Activated naive CD8-positive, alpha-beta T cell treated with anti-CD3 and anti-CD28 coated beads, Interleukin-2, amount 50 U/mL, for 24 hours (primary cell): ENCODE measurements around the gene SHH.

ENCODE experiments used
- ATAC-seq: fragments of 150-1000 bp; cut with Tn5 transposase; one replicate; pipeline ENCODE4 v1.10.0; 2021
- DNase-seq: peaks from one replicate; pipeline ENCODE4 v3.0.0; 2021
- H3K27ac Mint-ChIP-seq: one replicate; pipeline ENCODE4 v1.8.0; 2021; ENCODE audit warnings: mild to moderate bottlenecking, mixed read lengths
- H3K27me3 Mint-ChIP-seq: one replicate; pipeline ENCODE4 v1.8.0; 2021; ENCODE audit warnings: mixed read lengths
- H3K36me3 Mint-ChIP-seq: one replicate; pipeline ENCODE4 v1.8.0; 2021; ENCODE audit warnings: low read depth, mixed read lengths
- H3K4me1 Mint-ChIP-seq: one replicate; pipeline ENCODE4 v1.8.0; 2021; ENCODE audit warnings: mixed read lengths
- H3K4me3 Mint-ChIP-seq: one replicate; pipeline ENCODE4 v1.8.0; 2021; ENCODE audit warnings: mild to moderate bottlenecking, moderate library complexity, mixed read lengths
- H3K9me3 Mint-ChIP-seq: one replicate; pipeline ENCODE4 v1.8.0; 2021; ENCODE audit warnings: mixed read lengths

Gene SHH

DNA sequence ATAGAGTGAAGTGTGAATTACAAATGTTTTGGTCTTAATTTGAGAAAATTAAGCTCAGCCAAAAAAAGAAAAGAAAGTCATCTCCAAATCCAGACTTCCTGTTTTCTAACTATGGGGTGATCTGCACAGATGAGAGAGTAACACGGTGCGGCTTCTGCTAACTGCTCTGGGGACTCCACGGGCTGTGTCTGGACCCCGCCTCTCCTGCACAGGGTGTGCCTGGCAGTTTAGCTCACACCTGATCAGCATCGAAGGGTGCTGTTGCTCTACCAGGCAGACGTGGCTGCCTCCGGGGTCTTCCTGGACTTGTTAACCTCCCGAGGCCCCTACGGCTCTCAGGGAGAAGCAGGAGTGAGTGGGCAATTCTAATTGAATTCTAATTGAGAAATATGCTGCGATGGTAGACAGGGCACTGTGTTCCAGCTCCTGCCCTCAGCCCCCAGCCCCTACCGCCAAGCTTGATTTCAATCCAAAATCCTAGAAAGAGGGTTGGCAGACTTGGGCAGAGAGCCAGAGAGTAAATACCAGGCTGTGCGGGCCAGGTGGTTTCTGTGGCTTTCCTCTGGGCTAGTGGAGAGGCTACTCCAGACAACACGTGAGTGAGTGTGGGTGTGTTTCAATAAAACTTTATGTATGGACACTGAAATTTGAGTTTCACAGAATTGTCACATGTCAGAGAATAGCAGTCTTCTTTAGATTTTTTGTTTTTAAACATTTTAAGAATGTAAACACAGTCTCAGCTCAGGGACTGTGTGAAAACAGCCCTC is 13.4 kb downstream of the SHH start:
- Mint-ChIP-seq H3K9me3 (no peaks in the 10 kb centered on the region), H3K4me3 (no peak overlapping the region), H3K4me1 (peaks cover 6% of the 10 kb centered on the region), H3K36me3 (no peaks in the 10 kb centered on the region), H3K27me3 (peaks cover 61% of the 10 kb centered on the region), H3K27ac (no peak overlapping the region)
- ATAC-seq, result no peak
- no peak for DNase-seq

- no peaks in the 10 kb centered on the region for H3K36me3 Mint-ChIP-seq
- ATAC-seq (no peak), DNase-seq (no peak)
- no peak overlapping the region for H3K27ac Mint-ChIP-seq
- H3K27me3 Mint-ChIP-seq, result peaks cover 54% of the 10 kb centered on the region
- no peak overlapping the region for H3K4me3 Mint-ChIP-seq
- H3K4me1 Mint-ChIP-seq, result no peaks in the 10 kb centered on the region
- no peaks in the 10 kb centered on the region for H3K9me3 Mint-ChIP-seq
Observed at GRCh38 chr7:155797262-155798250, 14.7 kb downstream of the SHH start.

- H3K4me3 Mint-ChIP-seq, result no peak overlapping the region
- H3K27me3 Mint-ChIP-seq, result peaks cover 47% of the 10 kb centered on the region
- ATAC-seq (peak; percentile 59), DNase-seq (peak; percentile 79)
- no peaks in the 10 kb centered on the region for H3K4me1 Mint-ChIP-seq
- no peaks in the 10 kb centered on the region for H3K9me3 Mint-ChIP-seq
- H3K27ac Mint-ChIP-seq, result no peak overlapping the region
- no peaks in the 10 kb centered on the region for H3K36me3 Mint-ChIP-seq
Observed at GRCh38 chr7:155796381-155797261, 15.6 kb downstream of the SHH start.

GRCh38 chr7:155795951-155796350 is 16.3 kb downstream of the SHH start:
- H3K4me3 Mint-ChIP-seq, result no peak overlapping the region
- H3K27me3 Mint-ChIP-seq, result peaks cover 41% of the 10 kb centered on the region
- DNase-seq (no peak), ATAC-seq (no peak)
- H3K9me3 Mint-ChIP-seq, result no peaks in the 10 kb centered on the region
- no peaks in the 10 kb centered on the region for H3K4me1 Mint-ChIP-seq
- no peak overlapping the region for H3K27ac Mint-ChIP-seq
- H3K36me3 Mint-ChIP-seq, result no peaks in the 10 kb centered on the region

DNA sequence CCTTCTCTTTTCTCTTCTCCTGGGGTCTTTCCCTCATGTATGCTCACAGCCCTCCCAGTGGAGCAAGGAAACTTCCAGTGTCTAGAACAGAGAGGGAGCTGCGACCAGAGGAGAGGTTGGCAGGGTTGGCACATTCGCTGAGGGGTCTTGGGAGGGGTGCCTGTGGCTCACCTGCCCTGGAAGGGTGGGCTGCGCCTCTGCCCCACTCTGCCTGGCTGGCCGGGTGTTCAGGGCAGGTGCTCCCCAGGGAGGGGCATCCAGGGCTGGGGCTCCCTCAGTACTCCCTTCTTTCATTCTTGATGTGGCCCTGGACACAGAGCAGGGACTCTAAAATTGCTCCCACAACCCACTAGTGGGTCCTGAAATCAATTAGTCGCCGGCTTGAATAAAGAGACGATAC is 16.9 kb downstream of the SHH start:
- Mint-ChIP-seq H3K9me3 (no peaks in the 10 kb centered on the region), H3K27ac (no peak overlapping the region), H3K27me3 (peaks cover 35% of the 10 kb centered on the region), H3K4me3 (no peak overlapping the region), H3K36me3 (no peaks in the 10 kb centered on the region), H3K4me1 (no peaks in the 10 kb centered on the region)
- DNase-seq (no peak), ATAC-seq (no peak)

DNA sequence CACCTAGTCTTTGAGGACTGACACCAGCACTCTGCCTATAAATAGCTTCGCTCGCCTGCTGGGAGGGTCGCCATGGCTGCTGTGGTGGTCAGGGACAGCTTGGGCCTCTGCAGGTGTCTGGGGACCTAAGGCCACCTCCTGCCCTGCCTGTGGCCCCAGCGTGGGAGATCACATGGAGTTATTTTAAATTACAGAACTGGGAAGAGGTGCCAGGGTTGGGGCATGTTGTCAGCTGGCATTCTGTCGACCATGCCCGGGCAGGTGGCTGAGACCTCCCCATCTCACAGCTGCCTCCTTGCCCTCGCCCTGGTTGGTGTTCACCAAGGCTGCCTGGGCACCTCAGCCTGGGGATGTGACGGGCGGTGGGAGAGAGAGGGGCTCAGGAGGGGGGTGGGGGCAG is 18.1 kb downstream of the SHH start:
- no peak overlapping the region for H3K4me3 Mint-ChIP-seq
- no peak for ATAC-seq
- H3K4me1 Mint-ChIP-seq, result no peaks in the 10 kb centered on the region
- no peak overlapping the region for H3K27ac Mint-ChIP-seq
- no peaks in the 10 kb centered on the region for H3K9me3 Mint-ChIP-seq
- peaks cover 23% of the 10 kb centered on the region for H3K27me3 Mint-ChIP-seq
- no peak for DNase-seq
- no peaks in the 10 kb centered on the region for H3K36me3 Mint-ChIP-seq

GRCh38 chr7:155793720-155794119 is 18.5 kb downstream of the SHH start:
- Mint-ChIP-seq H3K4me3 (no peak overlapping the region), H3K4me1 (no peaks in the 10 kb centered on the region)
- ATAC-seq, result no peak

DNA sequence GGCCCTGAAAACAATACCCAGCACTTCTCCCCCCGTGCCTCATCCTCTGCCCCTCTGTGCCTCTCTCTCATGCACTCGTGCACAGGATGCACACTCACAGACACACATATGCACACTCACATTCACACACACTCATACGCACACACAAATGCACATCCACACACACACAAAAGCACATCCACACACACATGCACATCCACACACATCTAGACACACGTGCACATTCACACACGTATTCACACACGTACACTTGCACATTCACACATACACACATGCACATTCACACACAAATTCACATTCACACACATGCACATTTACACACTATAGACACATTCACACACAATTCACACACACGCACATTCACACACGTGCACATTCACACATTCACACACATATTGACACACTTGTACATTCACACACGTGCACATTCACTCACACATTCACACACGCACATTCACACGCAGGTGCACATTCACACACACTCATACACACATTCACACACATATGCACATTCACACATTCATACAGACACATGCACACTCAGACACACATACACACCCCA is 19.2 kb downstream of the SHH start:
- no peak overlapping the region for H3K4me3 Mint-ChIP-seq
- no peaks in the 10 kb centered on the region for H3K9me3 Mint-ChIP-seq
- no peaks in the 10 kb centered on the region for H3K36me3 Mint-ChIP-seq
- peaks cover 14% of the 10 kb centered on the region for H3K27me3 Mint-ChIP-seq
- H3K4me1 Mint-ChIP-seq, result no peaks in the 10 kb centered on the region
- ATAC-seq, result no peak
- DNase-seq, result no peak
- H3K27ac Mint-ChIP-seq, result no peak overlapping the region

More at GRCh38 chr7:155793720-155794119, 18.5 kb downstream of the SHH start:
- Mint-ChIP-seq H3K9me3 (no peaks in the 10 kb centered on the region), H3K27ac (no peak overlapping the region), H3K27me3 (peaks cover 20% of the 10 kb centered on the region), H3K36me3 (no peaks in the 10 kb centered on the region)
- no peak for DNase-seq

DNA sequence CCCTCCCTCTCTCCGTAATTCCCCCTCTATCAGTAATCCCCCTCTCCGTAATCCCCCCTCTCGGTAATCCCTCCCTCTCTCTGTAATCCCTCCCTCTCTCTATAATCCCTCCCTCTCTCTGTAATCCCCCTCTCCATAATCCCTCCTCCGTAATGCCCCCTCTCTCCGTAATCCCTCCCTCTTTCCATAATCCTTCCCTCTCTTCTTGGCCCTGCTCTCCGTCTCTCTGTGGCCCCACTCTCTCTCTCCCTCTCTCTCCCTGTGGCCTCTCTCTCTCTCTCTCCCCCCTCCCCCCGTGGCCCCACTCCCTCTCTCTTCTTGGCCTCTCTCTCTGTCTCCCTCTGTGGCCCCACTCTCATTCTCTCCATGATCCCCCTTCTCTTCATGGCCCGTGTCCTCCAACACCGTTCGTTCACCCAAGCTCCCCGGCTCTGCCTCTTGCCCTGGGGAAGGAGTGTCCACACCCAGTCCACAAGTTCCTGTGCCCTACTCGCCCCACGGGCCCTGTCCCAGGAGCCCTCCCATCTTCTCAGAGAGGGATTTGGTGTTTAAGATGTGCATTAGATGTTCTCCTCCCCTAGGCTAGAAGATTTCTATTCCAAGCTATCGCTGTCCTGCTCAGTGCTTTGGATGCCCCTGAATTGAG is 19.8 kb downstream of the SHH start:
- Mint-ChIP-seq H3K9me3 (no peaks in the 10 kb centered on the region), H3K4me3 (no peak overlapping the region), H3K27ac (no peak overlapping the region), H3K36me3 (peaks cover 2% of the 10 kb centered on the region), H3K4me1 (peaks cover 4% of the 10 kb centered on the region), H3K27me3 (peaks cover 20% of the 10 kb centered on the region)
- DNase-seq, result no peak
- ATAC-seq, result no peak

GRCh38 chr7:155791836-155792235 is 20.4 kb downstream of the SHH start:
- H3K4me1 Mint-ChIP-seq, result peaks cover 4% of the 10 kb centered on the region
- H3K27ac Mint-ChIP-seq, result no peak overlapping the region
- no peaks in the 10 kb centered on the region for H3K9me3 Mint-ChIP-seq
- H3K4me3 Mint-ChIP-seq, result no peak overlapping the region
- peaks cover 2% of the 10 kb centered on the region for H3K36me3 Mint-ChIP-seq
- no peak for ATAC-seq
- peaks cover 18% of the 10 kb centered on the region for H3K27me3 Mint-ChIP-seq
- DNase-seq, result no peak

DNA sequence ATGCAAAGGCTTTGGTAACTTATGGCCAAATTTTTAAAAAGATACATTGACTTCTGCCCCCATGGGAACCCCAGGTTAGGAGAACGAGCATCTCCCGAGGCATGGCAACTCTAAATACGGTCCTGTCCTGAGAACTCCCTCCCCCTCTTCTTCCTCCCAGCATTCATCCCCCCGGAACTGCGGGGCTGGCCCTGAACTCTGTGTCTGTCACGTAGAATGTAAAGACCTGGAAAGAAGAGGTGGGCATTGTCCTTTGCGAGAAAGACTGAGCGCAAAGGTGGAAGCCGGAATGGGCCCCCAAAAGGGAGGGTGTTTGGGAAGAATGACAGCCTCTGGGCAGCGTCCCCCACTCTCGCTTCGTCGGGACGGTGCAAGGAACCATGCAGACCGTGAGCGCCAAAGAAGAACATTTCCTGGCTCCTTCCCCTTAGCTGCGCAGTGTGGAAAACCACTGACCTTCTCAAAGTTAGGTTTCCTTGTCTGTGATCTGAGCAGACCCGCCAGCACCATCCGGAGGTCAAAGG is 21.0 kb downstream of the SHH start:
- Mint-ChIP-seq H3K4me3 (no peak overlapping the region), H3K4me1 (peaks cover 5% of the 10 kb centered on the region), H3K9me3 (no peaks in the 10 kb centered on the region), H3K27me3 (peaks cover 19% of the 10 kb centered on the region), H3K36me3 (peaks cover 2% of the 10 kb centered on the region), H3K27ac (no peak overlapping the region)
- DNase-seq (no peak), ATAC-seq (no peak)

DNA sequence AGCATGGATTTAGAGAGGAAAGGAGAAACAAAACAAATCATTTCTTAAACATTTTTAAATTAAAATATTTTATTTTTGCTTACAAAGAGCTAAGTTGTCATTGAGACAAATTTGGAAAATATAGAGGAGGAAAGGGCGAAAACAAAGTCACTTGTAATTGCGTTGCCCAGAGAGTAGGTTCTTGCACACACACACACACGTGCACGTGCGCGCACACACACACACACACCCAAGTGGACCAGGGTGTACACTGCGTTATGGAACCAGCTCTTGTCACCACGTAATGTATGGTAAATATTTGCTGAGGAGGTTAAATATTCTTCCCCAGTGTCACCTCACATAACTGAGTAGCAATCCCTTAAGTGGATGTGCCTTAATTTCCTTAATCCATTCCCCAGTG is 21.6 kb downstream of the SHH start:
- peaks cover 6% of the 10 kb centered on the region for H3K4me1 Mint-ChIP-seq
- H3K9me3 Mint-ChIP-seq, result no peaks in the 10 kb centered on the region
- H3K4me3 Mint-ChIP-seq, result no peak overlapping the region
- no peak for ATAC-seq
- H3K27me3 Mint-ChIP-seq, result peaks cover 21% of the 10 kb centered on the region
- H3K27ac Mint-ChIP-seq, result no peak overlapping the region
- no peak for DNase-seq
- peaks cover 2% of the 10 kb centered on the region for H3K36me3 Mint-ChIP-seq

DNA sequence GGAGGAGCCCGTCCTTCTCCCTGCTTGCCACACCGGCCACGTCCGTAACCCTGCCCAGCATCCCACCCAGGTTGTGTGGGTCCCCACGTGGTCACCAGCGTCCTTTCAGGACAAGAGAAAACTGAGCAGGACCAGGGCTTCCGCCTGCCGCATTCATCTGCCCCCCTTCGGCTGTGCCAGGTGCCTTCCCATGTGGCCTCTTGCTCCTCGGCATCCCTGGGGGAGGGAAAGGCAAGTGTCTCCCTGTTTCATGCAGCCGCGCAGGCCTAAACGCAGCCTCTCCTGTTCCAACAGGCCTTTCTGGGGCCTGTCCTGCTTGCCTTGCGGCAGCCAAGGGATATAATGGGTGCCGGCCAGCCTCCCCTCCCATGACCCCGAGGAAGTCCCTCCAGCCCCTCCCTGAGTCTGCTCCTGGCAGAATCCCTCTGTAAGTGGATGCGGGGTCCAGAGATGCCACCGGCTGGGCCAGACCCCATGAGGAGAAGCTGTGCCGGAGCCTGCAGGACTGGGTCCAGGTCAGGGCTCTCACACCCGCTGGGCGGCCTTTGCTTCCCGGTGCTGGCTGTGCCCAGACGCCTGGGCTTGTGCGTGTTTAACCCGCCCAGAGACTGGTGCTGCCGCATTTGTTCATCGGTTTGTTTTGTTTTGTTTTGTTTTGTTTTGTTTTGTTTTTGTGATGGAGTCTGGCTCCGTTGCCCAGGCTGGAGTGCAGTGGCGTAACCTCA is 23.1 kb downstream of the SHH start:
- peaks cover 6% of the 10 kb centered on the region for H3K4me1 Mint-ChIP-seq

More for the DNA sequence above, 23.1 kb downstream of the SHH start:
- no peak for DNase-seq
- ATAC-seq, result no peak
- Mint-ChIP-seq H3K4me3 (no peak overlapping the region), H3K9me3 (no peaks in the 10 kb centered on the region), H3K36me3 (peaks cover 4% of the 10 kb centered on the region), H3K27me3 (peaks cover 15% of the 10 kb centered on the region), H3K27ac (no peak overlapping the region)
